Hepatocyte (in vitro differentiated cells): ENCODE measurements around the gene AGBL5. TPM values are rescaled to one million over a fixed set of nuclear protein-coding genes. Genes with fewer than 3 reads are reported as not detected.

Experiments
- DNase-seq: peaks from one replicate; pipeline ENCODE4 v3.0.0-alpha.2; 2016; ENCODE audit warnings: low spot score
- H2AFZ ChIP-seq: fragments of 200-600 bp; sonication (generic); 2 replicates; pipeline ENCODE4 v1.6.0; 2016; ENCODE audit warnings: antibody characterized with exemption, mild to moderate bottlenecking
- H3K27ac ChIP-seq: fragments of 200-600 bp; sonication (generic); 2 replicates; pipeline ENCODE4 v1.5.1; 2016; ENCODE audit warnings: mild to moderate bottlenecking
- H3K27me3 ChIP-seq: fragments of 200-600 bp; sonication (generic); 2 replicates; pipeline ENCODE4 v1.6.1; 2016
- H3K36me3 ChIP-seq: fragments of 200-600 bp; sonication (generic); replicated peaks from 2 replicates; pipeline ENCODE4 v1.5.1; 2016; ENCODE audit warnings: low read depth; ENCODE audit not compliant: insufficient read depth
- H3K4me1 ChIP-seq: fragments of 200-600 bp; sonication (generic); 2 replicates; pipeline ENCODE4 v1.5.1; 2016; ENCODE audit warnings: mild to moderate bottlenecking, moderate library complexity; ENCODE audit not compliant: insufficient read depth
- H3K4me2 ChIP-seq: fragments of 200-600 bp; sonication (generic); 2 replicates; pipeline ENCODE4 v1.6.0; 2016
- H3K4me3 ChIP-seq: fragments of 200-600 bp; sonication (generic); 2 replicates; pipeline ENCODE4 v1.5.1; 2016; ENCODE audit warnings: mild to moderate bottlenecking
- H3K79me2 ChIP-seq: fragments of 200-600 bp; sonication (generic); 2 replicates; pipeline ENCODE4 v1.6.0; 2017; ENCODE audit warnings: mild to moderate bottlenecking
- H3K9me2 ChIP-seq: fragments of 200-600 bp; sonication (generic); replicated peaks from 2 replicates; pipeline ENCODE4 v1.6.0; 2017; ENCODE audit warnings: mild to moderate bottlenecking; ENCODE audit not compliant: insufficient read depth
- H3K9me3 ChIP-seq: fragments of 200-600 bp; sonication (generic); 2 replicates; pipeline ENCODE4 v1.5.1; 2016; ENCODE audit warnings: low read depth, mild to moderate bottlenecking
- H4K20me1 ChIP-seq: fragments of 200-600 bp; sonication (generic); 2 replicates; pipeline ENCODE4 v1.6.0; 2016; ENCODE audit warnings: mild to moderate bottlenecking; ENCODE audit not compliant: insufficient read depth, poor library complexity, severe bottlenecking
- CTCF ChIP-seq: fragments of 200-600 bp; sonication (generic); IDR thresholded peaks from 2 replicates; pipeline ENCODE4 v1.5.1; 2016; ENCODE audit warnings: antibody characterized with exemption, mild to moderate bottlenecking; ENCODE audit not compliant: poor library complexity
- EZH2 ChIP-seq: fragments of 200-600 bp; sonication (generic); IDR thresholded peaks from 2 replicates; pipeline ENCODE4 v1.6.1; 2016; ENCODE audit warnings: antibody characterized with exemption, mild to moderate bottlenecking, borderline replicate concordance
- EZH2phosphoT487 ChIP-seq: fragments of 200-600 bp; sonication (generic); IDR thresholded peaks from one replicate; pipeline ENCODE4 v1.6.1; 2018; ENCODE audit warnings: antibody characterized with exemption, mild to moderate bottlenecking, low read depth, moderate library complexity; ENCODE audit not compliant: unreplicated experiment, severe bottlenecking
- WGBS: methylation state at CpG from one replicate; pipeline ENCODE4 v1.1.6; 2016; ENCODE audit warnings: low lambda C conversion rate; ENCODE audit errors: missing lambda C conversion rate; 5-methylcytosine and 5-hydroxymethylcytosine counted together
- polyA plus RNA-seq: library from polyadenylated mRNA; unstranded; fragments of >200 nt; fragmentation: Nextera tagmentation; extraction: Ambion mirVana; gene quantifications from 2 replicates; pipeline ENCODE4 v1.2.1, GENCODE V29; 2016
- total RNA-seq: library from RNA; depleted of rRNA; stranded (reverse); fragments of >200 nt; gene quantifications from 2 replicates; pipeline ENCODE4 v1.2.3, GENCODE V29; 2014

The AGBL5 gene
- total and polyA plus RNA-seq, 2 experiments from 2014 or later = 12.9 to 20.2 TPM

- Histone ChIP-seq H2AFZ (no peak overlapping the region), H3K79me2 (no peaks in the 10 kb centered on the region), H3K36me3 (no peaks in the 10 kb centered on the region), H3K4me1 (peaks cover 8% of the 10 kb centered on the region), H3K27ac (no peak overlapping the region), H4K20me1 (no peaks in the 10 kb centered on the region), H3K4me3 (no peak overlapping the region), H3K27me3 (no peaks in the 10 kb centered on the region), H3K9me2 (no peaks in the 10 kb centered on the region), H3K9me3 (no peaks in the 10 kb centered on the region), H3K4me2 (no peak overlapping the region)
- TF ChIP-seq EZH2 (no peak), EZH2phosphoT487 (no peak), CTCF (no peak)
- 95% methylated on average over 19 of the region's 19 CpGs for WGBS
- DNase-seq = no peak
Measured at GRCh38 chr2:27099334-27099955, 48.0 kb downstream of the AGBL5 start.

- TF ChIP-seq EZH2 (no peak), EZH2phosphoT487 (no peak)
- H3K9me2 ChIP-seq = no peaks in the 10 kb centered on the region
- no peaks in the 10 kb centered on the region for H3K27me3 ChIP-seq
- no peak overlapping the region for H3K27ac ChIP-seq
- H3K4me2 ChIP-seq = no peak overlapping the region
- no peak for DNase-seq
- WGBS = 85% methylated on average over 9 of the region's 10 CpGs
- no peak overlapping the region for H3K4me3 ChIP-seq
- no peaks in the 10 kb centered on the region for H3K79me2 ChIP-seq
- H3K9me3 ChIP-seq = no peaks in the 10 kb centered on the region
- no peaks in the 10 kb centered on the region for H4K20me1 ChIP-seq
- no peaks in the 10 kb centered on the region for H3K36me3 ChIP-seq
- H2AFZ ChIP-seq = no peak overlapping the region
- H3K4me1 ChIP-seq = peaks cover 8% of the 10 kb centered on the region
Measured at GRCh38 chr2:27100036-27100435, 48.6 kb downstream of the AGBL5 start.

- H3K9me2 ChIP-seq = no peaks in the 10 kb centered on the region
- H3K4me2 ChIP-seq = no peak overlapping the region
- H3K4me3 ChIP-seq = no peak overlapping the region
- no peaks in the 10 kb centered on the region for H3K4me1 ChIP-seq
- H3K27ac ChIP-seq = no peak overlapping the region
- H3K36me3 ChIP-seq = no peaks in the 10 kb centered on the region
- H2AFZ ChIP-seq = no peak overlapping the region
- H3K27me3 ChIP-seq = no peaks in the 10 kb centered on the region
- DNase-seq = no peak
- no peaks in the 10 kb centered on the region for H3K9me3 ChIP-seq
- TF ChIP-seq CTCF (no peak), EZH2 (no peak)
- H4K20me1 ChIP-seq = no peaks in the 10 kb centered on the region
- no peaks in the 10 kb centered on the region for H3K79me2 ChIP-seq
- WGBS = 76% methylated on average over 5 of the region's 5 CpGs
Measured at GRCh38 chr2:27102329-27102728, 50.9 kb downstream of the AGBL5 start.

- H3K27ac ChIP-seq = no peak overlapping the region
- no peaks in the 10 kb centered on the region for H3K9me2 ChIP-seq
- no peaks in the 10 kb centered on the region for H3K27me3 ChIP-seq
- H3K79me2 ChIP-seq = no peaks in the 10 kb centered on the region
- no peaks in the 10 kb centered on the region for H3K9me3 ChIP-seq
- TF ChIP-seq CTCF = no peak
- no peak for TF ChIP-seq EZH2
- TF ChIP-seq EZH2phosphoT487 = no peak
- H3K4me2 ChIP-seq = no peak overlapping the region
- H3K4me3 ChIP-seq = no peak overlapping the region
- H3K36me3 ChIP-seq = no peaks in the 10 kb centered on the region
- no peak overlapping the region for H2AFZ ChIP-seq
- WGBS = 83% methylated on average over 3 of the region's 3 CpGs
- no peaks in the 10 kb centered on the region for H4K20me1 ChIP-seq
- H3K4me1 ChIP-seq = no peaks in the 10 kb centered on the region
- no peak for DNase-seq
Measured at GRCh38 chr2:27105981-27106380, 54.5 kb downstream of the AGBL5 start.
